Mucosa of stomach (tissue), 1 donor: ENCODE measurements around the gene MTCH1.
A peak's percentile ranks its signal among the peaks of the same experiment; 100 is the strongest.

Experiments used
- H3K27me3 ChIP-seq: one replicate; pipeline ENCODE4 v1.7.0; 2013; ENCODE audit warnings: mild to moderate bottlenecking, low read length; ENCODE audit not compliant: control insufficient read depth, insufficient read depth
- H3K36me3 ChIP-seq: one replicate; pipeline ENCODE4 v1.7.0; 2013; ENCODE audit warnings: low read length; ENCODE audit not compliant: control insufficient read depth, insufficient read depth
- H3K4me1 ChIP-seq: one replicate; pipeline ENCODE4 v1.7.0; 2013; ENCODE audit warnings: mild to moderate bottlenecking, low read length; ENCODE audit not compliant: control insufficient read depth, insufficient read depth
- H3K4me3 ChIP-seq: one replicate; pipeline ENCODE4 v1.7.0; 2013; ENCODE audit warnings: low read length
- H3K9ac ChIP-seq: one replicate; pipeline ENCODE4 v1.7.0; 2013; ENCODE audit warnings: mild to moderate bottlenecking, low read length, moderate library complexity
- H3K9me3 ChIP-seq: one replicate; pipeline ENCODE4 v1.7.0; 2013; ENCODE audit warnings: mild to moderate bottlenecking, low read length, moderate library complexity; ENCODE audit not compliant: control insufficient read depth
- donor health status: Pancreatic carcinoma.

The MTCH1 gene

GRCh38 chr6:37011656-37012378, 25.8 kb upstream of the MTCH1 start:
- H3K36me3 ChIP-seq, result no peaks in the 10 kb centered on the region

GRCh38 chr6:37010402-37010892, 24.5 kb upstream of the MTCH1 start:
- Histone ChIP-seq H3K4me3 (no peak overlapping the region), H3K4me1 (peaks cover 22% of the 10 kb centered on the region), H3K36me3 (no peaks in the 10 kb centered on the region), H3K27me3 (no peaks in the 10 kb centered on the region), H3K9ac (no peak overlapping the region), H3K9me3 (no peaks in the 10 kb centered on the region)

More at GRCh38 chr6:37011656-37012378, 25.8 kb upstream of the MTCH1 start:
- H3K9me3 ChIP-seq, result no peaks in the 10 kb centered on the region
- H3K27me3 ChIP-seq, result no peaks in the 10 kb centered on the region
- H3K9ac ChIP-seq, result no peak overlapping the region
- H3K4me3 ChIP-seq, result no peak overlapping the region
- peaks cover 8% of the 10 kb centered on the region for H3K4me1 ChIP-seq

- no peaks in the 10 kb centered on the region for H3K36me3 ChIP-seq
- H3K9ac ChIP-seq, result no peak overlapping the region
- peaks cover 25% of the 10 kb centered on the region for H3K4me1 ChIP-seq
- no peaks in the 10 kb centered on the region for H3K27me3 ChIP-seq
- H3K9me3 ChIP-seq, result no peaks in the 10 kb centered on the region
- H3K4me3 ChIP-seq, result no peak overlapping the region
These were observed 22.8 kb upstream of the MTCH1 start for GRCh38 chr6:37008484-37009465.

- Histone ChIP-seq H3K27me3 (no peaks in the 10 kb centered on the region), H3K36me3 (no peaks in the 10 kb centered on the region), H3K9ac (no peak overlapping the region), H3K9me3 (no peaks in the 10 kb centered on the region), H3K4me3 (no peak overlapping the region), H3K4me1 (peaks cover 25% of the 10 kb centered on the region)
These were observed 21.5 kb upstream of the MTCH1 start for GRCh38 chr6:37007340-37008043.

GRCh38 chr6:37006793-37007339, 20.9 kb upstream of the MTCH1 start:
- Histone ChIP-seq H3K4me3 (no peak overlapping the region), H3K4me1 (peaks cover 25% of the 10 kb centered on the region), H3K36me3 (no peaks in the 10 kb centered on the region), H3K9me3 (no peaks in the 10 kb centered on the region), H3K27me3 (no peaks in the 10 kb centered on the region), H3K9ac (no peak overlapping the region)

- Histone ChIP-seq H3K36me3 (no peaks in the 10 kb centered on the region), H3K9ac (peak overlapping the region; percentile 47), H3K9me3 (no peaks in the 10 kb centered on the region), H3K4me1 (peaks cover 25% of the 10 kb centered on the region), H3K27me3 (no peaks in the 10 kb centered on the region), H3K4me3 (peak overlapping the region; percentile 33)
These were observed 20.0 kb upstream of the MTCH1 start for GRCh38 chr6:37005827-37006567.

- Histone ChIP-seq H3K9ac (peak within 1 kb of the TSS; percentile 47), H3K27me3 (no peaks in the 10 kb centered on the region), H3K36me3 (no peaks in the 10 kb centered on the region), H3K9me3 (no peaks in the 10 kb centered on the region), H3K4me3 (peak within 1 kb of the TSS; percentile 33), H3K4me1 (peaks cover 25% of the 10 kb centered on the region)
These were observed 19.2 kb upstream of the MTCH1 start, which contains the start of gene FGD2 for GRCh38 chr6:37005061-37005810. FGD2 (plus strand) TSS chr6:37005655; CDS start chr6:37005818, 163 bp downstream.

GRCh38 chr6:37004044-37004980, 18.3 kb upstream of the MTCH1 start:
- Histone ChIP-seq H3K4me1 (peaks cover 25% of the 10 kb centered on the region), H3K36me3 (no peaks in the 10 kb centered on the region), H3K4me3 (no peak overlapping the region), H3K27me3 (no peaks in the 10 kb centered on the region), H3K9ac (no peak overlapping the region), H3K9me3 (no peaks in the 10 kb centered on the region)

GRCh38 chr6:36999751-37000125, 13.7 kb upstream of the MTCH1 start:
- Histone ChIP-seq H3K36me3 (no peaks in the 10 kb centered on the region), H3K9me3 (no peaks in the 10 kb centered on the region), H3K27me3 (no peaks in the 10 kb centered on the region), H3K4me1 (peaks cover 14% of the 10 kb centered on the region), H3K9ac (no peak overlapping the region), H3K4me3 (no peak overlapping the region)
